Nucleus accumbens (tissue), 56 donors: ENCODE results near the gene CDH23.
A peak's percentile ranks its signal among the peaks of the same experiment; 100 is the strongest.

Experiments used
- DNase-seq, 56 donors: peaks; one replicate each; lab custom pipeline; 2025; lab: John Stamatoyannopoulos, UW

CDH23 gene

DNA sequence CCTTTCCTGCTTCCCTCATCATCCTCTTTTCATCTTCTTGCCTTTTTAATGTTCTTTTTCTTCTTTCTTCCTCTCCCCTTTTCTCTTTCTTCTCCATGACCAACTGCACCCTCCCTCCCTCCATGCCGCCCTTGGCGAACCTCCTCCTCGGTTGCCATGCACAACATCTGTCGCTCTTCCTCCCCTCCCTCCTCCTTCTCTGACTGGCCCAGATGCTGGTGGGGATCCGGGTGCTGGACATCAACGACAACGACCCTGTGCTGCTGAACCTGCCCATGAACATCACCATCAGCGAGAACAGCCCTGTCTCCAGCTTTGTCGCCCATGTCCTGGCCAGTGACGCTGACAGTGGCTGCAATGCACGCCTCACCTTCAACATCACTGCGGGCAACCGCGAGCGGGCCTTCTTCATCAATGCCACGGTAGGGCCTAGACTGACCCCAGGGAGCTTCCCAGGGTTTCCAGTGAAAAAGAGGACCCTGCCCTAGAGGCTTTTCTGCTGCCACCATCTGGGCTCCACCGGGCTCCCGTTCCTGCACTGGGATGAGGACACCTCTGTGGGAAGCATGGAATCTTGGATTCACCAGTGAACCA lies 388.1 kb downstream of the CDH23 start:
- DNase-seq, result no peak

DNA sequence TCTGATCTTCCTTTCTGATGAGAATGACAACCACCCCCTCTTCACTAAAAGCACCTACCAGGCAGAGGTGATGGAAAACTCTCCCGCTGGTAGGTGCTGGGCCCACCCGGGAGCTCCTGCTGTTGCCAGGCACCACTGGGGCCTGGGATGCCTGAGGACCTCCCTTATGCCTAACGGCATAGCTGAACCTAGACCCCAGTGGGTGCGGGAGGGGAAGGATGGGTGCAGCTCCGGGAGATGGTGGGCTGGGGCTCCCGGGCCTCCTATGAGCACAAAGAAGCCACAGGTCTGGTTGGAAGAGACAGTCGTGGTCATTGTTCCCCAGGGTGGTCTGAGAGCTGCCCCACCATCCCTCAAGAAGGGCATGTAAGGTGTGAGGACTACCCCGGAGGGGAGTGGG lies 392.2 kb downstream of the CDH23 start:
- no peak for DNase-seq

DNA sequence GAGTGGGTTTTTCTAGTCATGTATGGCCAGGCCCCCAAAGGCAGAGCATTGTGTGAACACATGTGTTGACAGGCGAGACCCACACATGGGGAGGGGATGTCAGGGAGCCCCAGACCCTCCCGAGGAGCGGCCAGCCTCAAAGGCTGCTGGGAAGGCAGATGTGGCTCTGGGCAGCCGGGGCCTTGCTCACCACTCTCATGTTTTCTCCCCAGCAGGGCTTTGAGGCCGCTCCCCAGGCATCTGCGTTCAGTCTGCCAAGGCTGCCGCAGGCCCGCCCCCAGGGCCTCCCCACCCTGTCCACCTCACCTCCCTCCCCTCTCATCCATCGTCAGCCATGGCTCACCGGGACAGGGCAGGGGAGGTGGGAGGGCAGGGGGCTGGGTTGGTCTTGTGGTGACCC lies 393.2 kb downstream of the CDH23 start:
- no peak for DNase-seq

DNA sequence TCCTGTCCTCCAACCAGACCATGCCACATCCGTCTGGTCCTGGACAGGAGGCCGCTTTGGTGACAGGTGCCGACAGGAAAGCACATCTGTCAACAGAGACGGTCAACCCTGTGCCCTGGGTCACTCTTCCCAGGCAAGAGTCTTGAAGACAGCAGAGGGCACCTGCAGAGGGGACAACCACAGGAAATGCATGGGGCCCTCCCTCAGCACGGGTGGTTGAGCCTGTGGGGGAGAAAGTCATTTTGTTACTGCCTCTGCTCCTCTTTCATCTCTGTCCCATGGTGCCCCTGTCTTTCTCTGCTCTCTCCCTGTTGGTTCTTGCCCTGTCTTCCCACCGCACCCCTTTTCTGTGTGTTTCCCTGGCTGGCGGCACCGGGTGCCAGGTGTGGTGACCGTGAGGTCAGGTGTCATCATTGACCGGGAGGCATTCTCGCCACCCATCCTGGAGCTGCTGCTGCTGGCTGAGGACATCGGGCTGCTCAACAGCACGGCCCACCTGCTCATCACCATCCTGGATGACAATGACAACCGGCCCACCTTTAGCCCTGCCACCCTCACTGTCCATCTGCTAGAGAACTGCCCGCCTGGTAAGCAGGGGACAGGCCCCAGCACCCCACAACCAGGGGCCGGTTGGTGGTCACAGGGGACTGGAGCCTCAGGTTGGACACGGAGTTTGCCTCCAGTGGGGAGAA lies 394.2 kb downstream of the CDH23 start:
- no peak for DNase-seq

DNA sequence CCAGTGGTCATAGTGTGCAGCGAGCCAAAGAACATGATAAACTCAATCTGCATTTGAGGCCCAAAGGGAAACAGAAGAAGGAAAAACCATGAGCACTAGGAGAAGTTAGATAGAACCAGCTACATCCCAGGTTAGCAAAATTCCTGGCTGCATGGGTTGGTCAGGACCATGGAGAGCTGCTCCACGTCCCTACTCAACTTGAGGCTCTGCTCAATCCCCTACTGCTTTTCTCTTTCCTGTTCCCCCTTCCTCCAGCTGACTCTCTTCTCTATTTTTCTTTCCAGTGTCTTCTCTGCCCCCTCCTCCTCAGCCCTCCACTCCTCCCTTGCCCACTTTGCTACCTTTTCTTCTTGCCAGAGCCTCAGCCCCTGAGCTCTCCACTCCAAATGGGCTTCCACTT lies 398.5 kb downstream of the CDH23 start:
- no peak for DNase-seq

DNA sequence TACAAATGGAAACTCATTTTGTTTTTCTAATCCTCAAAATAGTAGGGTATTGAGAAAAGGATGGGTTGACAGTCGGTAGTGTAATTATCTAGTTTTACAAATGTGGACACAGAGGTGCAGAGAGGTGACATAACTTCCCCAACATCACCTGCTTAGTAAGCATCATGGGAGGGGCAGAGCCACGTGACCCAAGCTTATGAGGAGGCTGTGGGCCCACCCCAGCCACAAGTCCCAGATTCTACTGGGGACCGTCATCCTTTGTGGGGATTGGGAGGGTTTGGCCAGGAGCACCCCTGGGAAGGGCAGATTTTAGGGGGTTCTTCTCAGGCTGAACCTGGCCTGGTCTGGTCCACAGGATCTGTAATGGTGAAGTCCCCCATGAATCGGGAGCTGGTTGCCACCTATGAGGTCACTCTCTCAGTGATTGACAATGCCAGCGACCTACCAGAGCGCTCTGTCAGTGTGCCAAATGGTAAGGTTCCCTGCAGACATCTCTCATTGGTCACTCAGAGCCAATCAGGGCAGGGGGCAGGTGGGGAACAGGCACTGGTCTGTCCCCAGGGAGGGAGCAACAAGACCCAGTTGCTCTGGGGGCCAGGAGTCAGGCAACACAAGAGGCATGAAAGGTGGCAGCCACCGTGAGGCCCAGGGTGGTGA lies 400.2 kb downstream of the CDH23 start:
- DNase-seq, result no peak

DNA sequence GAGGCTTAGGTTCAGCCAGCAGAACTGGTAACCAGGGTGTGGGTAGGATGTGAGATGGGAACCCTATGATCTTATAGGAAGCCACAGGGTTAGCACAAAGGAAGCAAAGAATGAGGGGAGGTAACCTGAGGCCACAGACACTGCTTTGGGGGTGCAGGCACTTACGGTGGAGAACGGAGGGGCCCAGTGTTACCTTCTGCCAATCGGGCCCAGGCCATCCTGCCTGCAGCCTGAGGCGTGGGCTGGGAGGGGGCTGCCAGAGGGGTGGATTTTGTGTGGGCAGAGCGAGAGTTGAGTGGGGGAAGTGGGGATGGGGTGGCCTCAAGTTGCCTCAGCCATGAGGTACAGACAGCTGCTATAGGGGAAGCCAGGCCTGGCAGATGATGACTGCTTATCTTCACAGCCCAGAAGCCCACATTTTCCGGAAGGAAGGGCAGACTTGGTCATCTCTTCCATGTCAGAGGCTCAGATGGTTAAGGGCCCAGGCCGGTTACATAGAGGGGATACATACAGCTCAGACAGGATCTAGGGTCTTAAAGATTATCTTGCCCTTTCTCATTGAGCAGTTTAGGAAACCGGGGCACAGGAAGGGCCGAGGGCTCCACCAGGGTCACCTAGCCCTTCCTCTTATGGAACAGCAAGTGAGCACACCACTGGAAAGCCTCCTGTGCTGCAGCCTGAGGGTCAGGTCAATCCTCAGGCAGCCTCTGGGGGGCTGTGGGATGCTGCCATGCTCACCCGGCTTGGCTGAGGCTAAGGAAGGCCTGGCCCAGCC lies 401.0 kb downstream of the CDH23 start:
- no peak for DNase-seq

DNA sequence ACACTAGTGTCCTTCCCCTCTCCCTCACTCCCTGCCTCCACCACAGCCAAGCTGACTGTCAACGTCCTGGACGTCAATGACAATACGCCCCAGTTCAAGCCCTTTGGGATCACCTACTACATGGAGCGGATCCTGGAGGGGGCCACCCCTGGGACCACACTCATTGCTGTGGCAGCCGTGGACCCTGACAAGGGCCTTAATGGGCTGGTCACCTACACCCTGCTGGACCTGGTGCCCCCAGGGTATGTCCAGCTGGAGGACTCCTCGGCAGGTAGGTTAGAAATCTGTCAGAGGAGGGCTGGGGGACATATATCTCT lies 401.5 kb downstream of the CDH23 start:
- no peak for DNase-seq

DNA sequence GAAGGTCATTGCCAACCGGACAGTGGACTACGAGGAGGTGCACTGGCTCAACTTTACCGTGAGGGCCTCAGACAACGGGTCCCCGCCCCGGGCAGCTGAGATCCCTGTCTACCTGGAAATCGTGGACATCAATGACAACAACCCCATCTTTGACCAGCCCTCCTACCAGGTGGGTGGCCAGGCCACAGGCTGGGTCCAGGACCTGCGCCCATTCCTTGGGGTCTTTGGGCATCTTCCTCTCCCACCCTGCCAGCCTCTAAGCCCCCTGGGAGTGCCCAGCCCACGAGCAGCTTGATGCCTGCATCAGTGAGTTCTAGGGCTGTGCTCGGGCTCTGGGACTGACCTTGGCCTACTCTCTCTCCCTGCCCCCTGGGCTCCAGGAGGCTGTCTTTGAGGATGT lies 402.4 kb downstream of the CDH23 start:
- DNase-seq, result no peak

DNA sequence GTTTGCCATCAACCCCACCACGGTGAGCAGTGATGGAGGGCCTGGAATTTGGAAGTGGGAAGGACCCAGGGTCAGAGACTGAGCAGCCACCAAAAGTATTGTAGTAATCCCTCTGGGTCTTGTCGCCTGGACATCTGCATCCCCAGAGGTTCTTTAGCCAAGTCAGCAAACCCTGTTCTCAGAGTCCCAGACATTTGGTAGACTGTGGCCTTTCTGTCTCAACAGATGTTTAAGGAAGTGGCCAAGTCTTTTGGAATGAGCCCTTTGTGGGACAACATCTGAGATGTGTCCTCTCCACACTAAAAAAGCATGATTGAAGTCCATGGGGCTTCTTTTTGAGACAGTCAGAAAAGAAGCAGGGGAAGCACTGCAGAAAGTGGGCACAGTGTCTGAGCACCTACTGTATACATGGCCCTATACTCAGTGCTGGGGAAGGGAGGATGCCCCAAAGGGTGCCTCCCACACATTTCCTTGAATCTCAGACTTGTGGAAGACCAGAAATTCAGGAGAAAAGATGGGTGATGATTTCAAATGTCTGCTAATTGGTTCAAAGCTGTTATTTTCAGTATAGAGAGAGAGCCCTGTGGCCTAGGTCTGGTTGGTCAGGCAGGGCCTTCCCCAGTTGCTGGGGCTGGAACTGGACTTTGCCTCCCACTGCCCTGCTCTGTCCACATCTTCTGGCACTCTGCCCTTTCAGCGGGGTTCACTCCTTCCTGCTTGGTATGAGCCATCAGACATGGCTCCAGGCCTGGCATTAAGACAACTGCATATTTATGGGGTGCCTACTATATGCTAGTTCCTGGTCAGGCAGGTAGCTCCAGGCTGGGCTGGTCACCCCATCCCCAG lies 403.1 kb downstream of the CDH23 start:
- DNase-seq, result no peak

DNA sequence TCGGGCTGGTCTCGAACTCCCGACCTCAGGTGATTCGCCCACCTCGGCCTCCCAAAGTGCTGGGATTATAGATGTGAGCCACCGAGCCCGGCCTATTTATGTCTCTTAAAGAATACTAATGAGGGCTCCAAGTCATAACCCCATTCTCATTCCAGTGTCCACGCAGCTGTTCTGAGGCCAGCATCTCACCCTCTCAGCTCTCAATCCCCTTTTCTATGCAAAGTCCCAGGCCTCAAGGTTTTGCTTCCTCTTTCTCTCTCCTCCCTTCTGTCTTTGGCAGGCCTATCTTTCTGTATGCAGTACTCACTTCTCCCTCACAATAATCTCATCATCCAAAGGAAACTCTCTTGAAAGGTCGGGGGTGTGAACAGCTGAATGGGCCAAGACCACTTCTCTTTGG lies 404.6 kb downstream of the CDH23 start:
- no peak for DNase-seq

DNA sequence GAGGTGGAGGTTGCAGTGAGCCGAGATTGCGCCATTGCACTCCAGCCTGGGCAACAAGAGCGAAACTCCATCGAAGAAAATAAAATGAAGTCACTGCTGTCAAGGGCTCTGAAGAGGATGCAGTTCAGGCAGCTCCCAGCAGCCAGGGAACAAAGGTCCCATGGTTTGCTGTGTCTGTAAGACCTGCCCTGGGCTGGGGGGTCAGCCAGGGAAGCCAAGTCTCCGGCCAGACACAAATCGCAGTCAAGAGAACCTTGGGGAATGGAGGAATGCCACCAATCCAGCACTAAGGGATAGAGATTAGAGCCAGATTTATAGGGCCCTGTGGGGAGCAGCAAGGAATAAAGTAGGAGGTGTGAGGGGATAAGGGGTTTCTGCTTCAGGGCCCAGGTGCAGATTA lies 405.5 kb downstream of the CDH23 start:
- no peak for DNase-seq

DNA sequence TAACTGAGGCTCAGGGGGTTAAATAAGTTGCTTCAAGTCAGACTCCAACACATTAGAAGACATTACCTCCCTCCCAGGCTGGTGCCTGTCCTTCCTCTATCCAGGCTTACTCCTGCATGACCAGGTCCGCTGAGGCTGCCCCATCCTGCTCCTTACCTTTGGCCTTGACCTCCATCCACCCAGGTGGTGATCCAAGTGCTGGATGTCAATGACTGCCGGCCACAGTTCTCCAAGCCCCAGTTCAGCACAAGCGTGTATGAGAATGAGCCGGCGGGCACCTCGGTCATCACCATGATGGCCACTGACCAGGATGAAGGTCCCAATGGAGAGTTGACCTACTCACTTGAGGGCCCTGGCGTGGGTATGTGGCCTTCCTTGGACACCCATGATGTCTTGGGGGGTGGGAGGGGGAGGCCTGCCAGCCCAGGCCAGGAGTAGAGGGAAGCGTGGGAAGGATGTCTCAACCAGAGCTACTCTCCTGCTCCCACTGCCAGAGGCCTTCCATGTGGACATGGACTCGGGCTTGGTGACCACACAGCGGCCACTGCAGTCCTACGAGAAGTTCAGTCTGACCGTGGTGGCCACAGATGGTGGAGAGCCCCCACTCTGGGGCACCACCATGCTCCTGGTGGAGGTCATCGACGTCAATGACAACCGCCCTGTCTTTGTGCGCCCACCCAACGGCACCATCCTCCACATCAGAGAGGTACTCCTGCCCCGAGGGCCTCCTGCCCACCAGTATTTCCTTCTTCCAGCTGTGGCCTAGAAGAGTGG lies 406.2 kb downstream of the CDH23 start:
- no peak for DNase-seq

DNA sequence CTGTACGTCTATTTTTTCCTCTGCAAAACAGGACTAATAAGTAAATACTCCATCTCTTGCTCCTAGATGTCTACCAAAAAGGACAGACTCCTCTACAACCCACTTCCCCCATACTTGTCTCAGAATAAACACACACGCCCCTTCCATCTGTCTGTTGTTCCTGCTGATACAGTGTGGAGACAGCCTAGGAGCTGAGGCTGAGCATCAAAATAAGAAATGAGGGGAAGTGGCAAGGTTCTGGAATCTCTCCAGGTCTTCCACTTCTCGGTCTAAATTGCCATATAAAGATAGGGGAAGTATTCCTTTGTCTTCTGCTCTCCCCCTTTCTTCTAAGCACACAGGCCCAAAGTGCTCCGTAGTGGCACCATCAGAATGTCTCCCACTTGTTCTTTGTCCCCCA lies 407.4 kb downstream of the CDH23 start:
- DNase-seq, result peak in 3 of 56 donors; percentile 29 to 34 (median 31)

DNA sequence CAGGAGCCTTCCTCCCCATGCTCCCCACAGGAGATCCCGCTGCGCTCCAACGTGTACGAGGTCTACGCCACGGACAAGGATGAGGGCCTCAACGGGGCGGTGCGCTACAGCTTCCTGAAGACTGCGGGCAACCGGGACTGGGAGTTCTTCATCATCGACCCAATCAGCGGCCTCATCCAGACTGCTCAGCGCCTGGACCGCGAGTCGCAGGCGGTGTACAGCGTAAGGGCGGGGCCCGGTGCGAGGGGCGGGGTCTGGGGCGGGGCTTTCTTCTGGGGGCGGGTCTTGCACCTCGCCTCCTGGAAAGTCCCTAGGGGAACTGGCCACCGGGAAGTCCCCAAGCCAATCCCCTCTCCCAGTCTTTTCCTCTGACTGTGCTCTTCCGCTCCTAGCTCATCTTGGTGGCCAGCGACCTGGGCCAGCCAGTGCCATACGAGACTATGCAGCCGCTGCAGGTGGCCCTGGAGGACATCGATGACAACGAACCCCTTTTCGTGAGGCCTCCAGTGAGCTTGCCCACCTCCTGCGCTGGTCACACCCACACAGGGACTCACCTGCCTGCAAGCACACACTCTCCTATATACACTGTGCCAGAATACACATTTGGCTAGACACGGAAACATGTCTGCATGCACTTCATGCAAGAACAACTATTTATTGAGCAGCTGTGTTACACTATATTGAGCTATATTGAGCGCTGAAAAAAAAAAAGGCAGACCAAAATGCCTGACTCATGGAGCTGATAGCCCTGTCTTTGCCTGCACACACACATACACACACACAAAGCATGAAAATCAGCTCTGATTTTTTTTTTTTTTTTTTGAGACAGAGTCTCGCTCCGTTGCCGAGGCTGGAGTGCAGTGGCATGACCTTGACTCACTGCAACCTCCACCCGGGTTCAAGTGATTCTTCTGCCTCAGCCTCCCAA lies 409.3 kb downstream of the CDH23 start:
- DNase-seq, result peak in 10 of 56 donors; percentile 21 to 51 (median 30)

DNA sequence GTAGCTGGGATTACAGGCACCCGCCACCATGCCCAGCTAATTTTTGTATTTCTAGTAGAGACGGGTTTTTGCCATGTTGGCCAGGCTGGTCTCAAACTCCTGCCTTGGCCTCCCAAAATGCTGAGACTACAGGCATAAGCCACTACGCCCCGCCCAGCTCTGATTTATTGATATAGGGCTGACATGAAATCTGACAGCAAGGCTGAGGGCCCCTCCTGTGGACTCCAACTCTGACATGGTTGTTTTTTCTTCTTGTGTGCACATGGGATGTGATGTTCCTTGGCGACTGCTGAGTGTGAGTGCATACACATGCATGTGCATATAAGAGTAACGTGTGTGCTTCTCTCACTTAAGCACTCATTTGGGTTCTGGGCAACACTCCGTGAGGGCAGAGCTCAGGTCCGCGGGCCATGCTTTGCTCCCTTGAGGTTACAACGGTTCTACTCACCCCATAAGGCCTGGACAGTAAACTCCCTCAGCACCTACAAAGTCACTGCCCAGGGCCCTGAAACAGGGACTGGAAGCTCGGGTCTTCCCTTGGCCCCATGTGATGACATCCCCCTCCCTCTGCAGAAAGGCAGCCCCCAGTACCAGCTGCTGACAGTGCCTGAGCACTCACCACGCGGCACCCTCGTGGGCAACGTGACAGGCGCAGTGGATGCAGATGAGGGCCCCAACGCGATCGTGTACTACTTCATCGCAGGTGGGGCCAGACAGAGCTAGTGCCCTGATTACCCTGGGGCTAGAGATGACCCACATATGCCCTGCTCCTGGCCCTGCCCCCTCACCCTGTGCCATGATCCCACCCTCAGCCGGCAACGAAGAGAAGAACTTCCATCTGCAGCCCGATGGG lies 410.2 kb downstream of the CDH23 start:
- DNase-seq, result no peak
